ENCODE data around the gene NUP153.

Gene NUP153

GRCh38 chr6:17653198-17653882 lies 53.4 kb downstream of the NUP153 start:
- POLR2A ChIA-PET: no interaction called here
- CTCF ChIA-PET: no interaction called here
- TF ChIP-seq, protein P1, sequence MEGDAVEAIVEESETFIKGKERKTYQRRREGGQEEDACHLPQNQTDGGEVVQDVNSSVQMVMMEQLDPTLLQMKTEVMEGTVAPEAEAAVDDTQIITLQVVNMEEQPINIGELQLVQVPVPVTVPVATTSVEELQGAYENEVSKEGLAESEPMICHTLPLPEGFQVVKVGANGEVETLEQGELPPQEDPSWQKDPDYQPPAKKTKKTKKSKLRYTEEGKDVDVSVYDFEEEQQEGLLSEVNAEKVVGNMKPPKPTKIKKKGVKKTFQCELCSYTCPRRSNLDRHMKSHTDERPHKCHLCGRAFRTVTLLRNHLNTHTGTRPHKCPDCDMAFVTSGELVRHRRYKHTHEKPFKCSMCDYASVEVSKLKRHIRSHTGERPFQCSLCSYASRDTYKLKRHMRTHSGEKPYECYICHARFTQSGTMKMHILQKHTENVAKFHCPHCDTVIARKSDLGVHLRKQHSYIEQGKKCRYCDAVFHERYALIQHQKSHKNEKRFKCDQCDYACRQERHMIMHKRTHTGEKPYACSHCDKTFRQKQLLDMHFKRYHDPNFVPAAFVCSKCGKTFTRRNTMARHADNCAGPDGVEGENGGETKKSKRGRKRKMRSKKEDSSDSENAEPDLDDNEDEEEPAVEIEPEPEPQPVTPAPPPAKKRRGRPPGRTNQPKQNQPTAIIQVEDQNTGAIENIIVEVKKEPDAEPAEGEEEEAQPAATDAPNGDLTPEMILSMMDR (IDR thresholded peaks at IDR 0.05; ENCODE audit: control extremely low read depth, extremely low read depth, low read depth, missing control alignments): no peak
- no peak for DNase-seq (ENCODE audit: extremely low spot score)

DNA sequence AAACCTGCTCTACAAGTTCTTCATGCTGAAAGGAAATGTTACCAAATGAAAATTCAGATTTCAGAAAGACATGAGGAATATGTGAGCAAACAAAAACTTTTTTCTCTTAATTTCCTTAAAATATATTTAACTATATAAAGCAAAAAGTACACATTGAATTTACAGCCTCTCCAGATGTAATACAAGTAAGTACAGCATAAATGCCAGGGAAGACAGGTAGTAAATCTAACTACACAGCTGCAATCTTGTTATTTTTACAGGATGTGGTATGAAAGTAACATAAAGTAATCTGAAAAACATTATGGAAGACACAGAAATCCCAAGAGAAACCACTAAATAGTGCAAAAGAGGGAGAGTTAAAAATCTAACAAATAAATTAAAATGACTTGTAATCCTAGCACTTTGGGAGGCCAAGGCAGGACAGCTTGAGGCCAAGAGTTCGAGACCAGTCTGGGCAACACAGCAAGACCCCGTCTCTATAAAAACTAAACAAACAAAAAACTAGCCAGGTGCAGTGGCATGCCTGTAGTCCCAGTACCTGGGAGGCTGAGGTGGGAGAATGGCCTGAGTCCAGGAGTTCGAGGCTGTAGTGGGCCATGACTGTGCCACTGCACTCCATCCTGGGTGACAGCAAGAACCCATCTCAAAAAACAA lies 55.9 kb downstream of the NUP153 start:
- TF ChIP-seq, protein P1 (IDR thresholded peaks at IDR 0.05; ENCODE audit: control extremely low read depth, extremely low read depth, low read depth, missing control alignments): no peak
- no peak for DNase-seq (ENCODE audit: extremely low spot score)
- ChIA-PET POLR2A (no interaction called here), CTCF (interaction anchor here (0.8 to 1.3 kb wide), 3 partner anchors 11 to 51 kb away, joined by 3 to 4 read pairs (median 3); no protein-coding TSS in a partner anchor)

- TF ChIP-seq, protein P1 (IDR thresholded peaks at IDR 0.05; ENCODE audit: control extremely low read depth, extremely low read depth, low read depth, missing control alignments): no peak
- DNase-seq (ENCODE audit: extremely low spot score): no peak
- ChIA-PET POLR2A (no interaction called here), CTCF (interaction anchor here (1.2 to 1.4 kb wide), 2 partner anchors 9 to 22 kb away, joined by 3 read pairs; no protein-coding TSS in a partner anchor)
Observed at GRCh38 chr6:17648745-17649144, 58.0 kb downstream of the NUP153 start.

- ChIA-PET CTCF (interaction anchor here (1.6 kb wide), 1 partner anchor 10 kb away, joined by 4 read pairs; no protein-coding TSS in a partner anchor), POLR2A (no interaction called here)
- TF ChIP-seq, protein P1 (IDR thresholded peaks at IDR 0.05; ENCODE audit: control extremely low read depth, extremely low read depth, low read depth, missing control alignments): no peak
- no peak for DNase-seq (ENCODE audit: extremely low spot score)
Observed at GRCh38 chr6:17640477-17640917, 66.2 kb downstream of the NUP153 start.

- ChIA-PET CTCF (interaction anchor here (1.0 kb wide), 1 partner anchor 16 kb away, joined by 3 read pairs; no protein-coding TSS in a partner anchor), POLR2A (no interaction called here)
- DNase-seq (ENCODE audit: extremely low spot score): no peak
- TF ChIP-seq, protein P1 (IDR thresholded peaks at IDR 0.05; ENCODE audit: control extremely low read depth, extremely low read depth, low read depth, missing control alignments): no peak
Observed at GRCh38 chr6:17638212-17638715, 68.5 kb downstream of the NUP153 start.

DNA sequence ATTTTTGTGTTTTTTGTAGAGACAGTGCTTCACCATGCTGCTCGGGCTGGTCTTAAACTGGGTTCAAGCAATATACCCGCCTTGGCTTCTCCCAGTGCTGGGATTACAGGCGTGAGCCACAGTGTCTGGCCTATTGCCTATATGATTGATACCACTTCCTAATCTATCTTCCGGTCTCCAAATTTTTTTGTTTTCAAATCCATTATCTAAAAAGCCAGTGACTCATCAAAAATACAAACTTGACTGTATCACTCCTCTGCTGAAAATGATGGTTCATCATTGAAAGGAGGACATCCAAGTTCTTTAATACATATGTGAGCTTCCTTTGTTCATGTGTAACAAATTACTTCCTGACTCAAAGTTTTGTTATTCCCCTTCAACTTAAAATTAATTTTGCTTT lies 71.2 kb downstream of the NUP153 start:
- TF ChIP-seq, protein P1 (IDR thresholded peaks at IDR 0.05; ENCODE audit: control extremely low read depth, extremely low read depth, low read depth, missing control alignments): no peak
- no peak for DNase-seq (ENCODE audit: extremely low spot score)
- ChIA-PET CTCF (interaction anchor here (4.6 kb wide), 1 partner anchor 9 kb away, joined by 12 read pairs; no protein-coding TSS in a partner anchor), POLR2A (no interaction called here)
